HG03025 (cell line): ENCODE data around the gene FXR1.
"Not testable (repeated sequence)": the region's sequence is repeated elsewhere in the genome, so short reads cannot be mapped to it uniquely, and the experiment has no call there.

Experiments
- ATAC-seq: cut with Tn5 transposase; IDR thresholded peaks from one replicate; pipeline ENCODE4 v1.9.1; 2021; ENCODE audit warnings: mild to moderate bottlenecking, moderate library complexity; ENCODE audit not compliant: unreplicated experiment, low FRiP score

Gene FXR1

GRCh38 chr3:181002331-181002730, 89.9 kb downstream of the FXR1 start:
- not testable (repeated sequence) for ATAC-seq

DNA sequence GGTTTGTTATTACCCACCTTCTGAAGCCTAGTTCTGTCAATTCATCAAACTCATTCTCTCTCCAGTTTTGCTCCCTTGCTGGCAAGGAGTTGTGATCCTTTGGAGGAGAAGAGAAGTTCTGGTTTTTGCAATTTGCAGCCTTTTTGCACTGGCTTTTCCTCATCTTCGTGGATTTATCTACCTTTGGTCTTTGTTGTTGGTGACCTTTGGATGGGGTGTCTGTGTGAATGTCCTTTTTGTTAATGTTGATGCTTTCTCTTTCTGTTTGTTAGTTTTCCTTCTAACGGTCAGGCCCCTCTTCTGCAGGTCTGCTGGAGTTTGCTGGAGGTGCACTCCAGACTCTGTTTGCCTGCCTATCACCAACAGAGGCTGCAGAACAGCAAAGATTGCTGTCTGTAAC, 91.0 kb downstream of the FXR1 start:
- not testable (repeated sequence) for ATAC-seq

DNA sequence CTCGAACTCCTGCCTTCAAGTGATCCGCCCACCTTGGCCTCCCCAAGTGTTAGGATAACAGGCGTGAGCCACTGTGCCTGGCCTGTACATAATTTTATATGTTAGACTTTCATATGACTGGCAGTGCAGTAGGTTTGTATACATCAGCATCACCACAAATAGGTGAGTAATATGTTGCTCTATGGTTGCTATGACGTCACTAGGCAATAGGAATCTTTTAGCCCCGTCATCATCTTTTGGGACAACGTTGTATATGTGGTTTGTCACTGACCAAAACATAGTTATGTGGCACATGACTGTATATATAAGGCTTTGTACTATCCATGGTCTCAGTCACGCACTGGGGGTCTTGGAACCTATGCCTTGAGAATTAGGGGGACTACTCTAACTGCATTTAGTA, 94.1 kb downstream of the FXR1 start:
- ATAC-seq, result no peak

- ATAC-seq, result no peak
These were observed 94.8 kb downstream of the FXR1 start for GRCh38 chr3:181007262-181007661.

- no peak for ATAC-seq
These were observed 96.3 kb downstream of the FXR1 start for GRCh38 chr3:181008796-181009195.

DNA sequence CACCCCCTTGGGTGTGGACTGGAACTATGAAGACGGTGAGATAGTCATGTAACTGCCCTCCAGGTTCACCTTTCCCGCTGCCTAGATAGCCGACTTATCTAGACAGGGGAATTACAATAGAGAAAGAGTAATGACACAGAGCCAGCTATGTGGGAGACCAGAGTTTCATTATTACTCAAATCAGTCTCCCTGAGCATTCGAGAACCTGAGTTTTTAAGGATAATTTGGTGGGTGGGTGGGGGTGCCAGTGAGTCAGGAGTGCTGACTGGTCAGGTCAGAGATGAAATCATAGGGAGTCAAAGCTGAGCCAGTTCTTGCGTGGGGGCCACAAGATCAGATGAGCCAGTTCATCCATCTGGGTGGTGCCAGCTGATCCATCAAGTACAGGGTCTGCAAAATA, 96.8 kb downstream of the FXR1 start:
- ATAC-seq, result no peak

DNA sequence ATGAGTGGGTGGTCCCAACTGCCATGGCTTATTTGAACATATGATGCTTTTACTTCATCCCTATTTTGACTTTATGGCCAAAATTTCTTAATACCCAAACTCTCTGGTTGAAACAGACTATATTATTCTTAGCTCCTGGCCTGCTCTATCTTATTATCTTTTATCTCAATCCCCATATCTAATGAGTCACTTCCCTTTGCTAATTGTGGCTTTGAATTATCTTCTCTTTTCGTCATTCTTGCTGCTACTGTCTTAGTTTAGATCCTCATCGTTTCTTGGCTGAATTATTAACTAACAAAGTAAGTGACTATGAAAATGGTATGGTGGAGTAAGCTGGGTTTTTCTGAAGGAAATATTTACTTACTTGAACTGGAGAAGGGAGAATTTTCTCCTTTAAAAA, 105.2 kb downstream of the FXR1 start:
- ATAC-seq, result no peak

GRCh38 chr3:181025204-181025603, 112.7 kb downstream of the FXR1 start:
- no peak for ATAC-seq

DNA sequence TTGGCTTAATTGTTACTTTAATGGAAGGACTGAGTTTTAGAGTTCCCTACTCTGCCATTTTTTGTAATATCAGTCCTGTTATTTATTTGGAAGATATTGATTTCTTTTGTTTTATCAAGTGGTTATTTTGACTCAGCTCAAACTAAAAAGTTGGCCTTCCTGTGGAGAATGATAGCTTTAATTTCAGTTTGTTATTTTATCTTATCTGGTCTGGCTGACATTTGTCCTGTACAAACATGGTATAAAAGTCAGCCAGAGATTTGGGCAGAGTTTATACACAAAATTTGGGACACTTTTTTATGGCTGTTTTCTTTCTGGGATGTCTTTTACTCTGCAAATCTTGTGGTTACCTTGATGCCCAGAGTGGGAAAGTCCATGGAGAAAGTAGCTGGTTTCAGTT, 118.5 kb downstream of the FXR1 start:
- no peak for ATAC-seq
